NCI-H2171 (cell line): ENCODE measurements around the gene MME.

Experiments
- DNase-seq: peaks from one replicate; lab custom pipeline; 2025; lab: John Stamatoyannopoulos, UW

MME gene

DNA sequence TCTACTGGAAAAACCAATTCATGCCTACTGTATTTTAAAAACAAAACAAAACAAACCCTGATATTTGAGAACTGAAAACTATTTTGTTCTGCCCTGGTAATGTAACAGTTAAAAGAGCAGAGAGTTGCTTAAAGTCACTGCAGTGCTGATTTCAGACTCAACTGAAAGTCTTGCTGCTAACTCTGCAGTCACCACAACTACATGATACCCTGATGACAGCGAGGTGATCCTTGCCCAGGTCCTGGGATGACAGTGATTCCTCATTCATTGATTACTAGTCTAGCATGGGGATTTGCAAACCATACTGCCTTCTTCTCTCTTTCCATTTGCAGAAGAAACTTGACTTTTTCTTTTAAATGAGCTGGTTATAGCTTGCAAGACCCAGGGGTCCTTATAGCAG lies 67.5 kb downstream of the MME start:
- no peak for DNase-seq

DNA sequence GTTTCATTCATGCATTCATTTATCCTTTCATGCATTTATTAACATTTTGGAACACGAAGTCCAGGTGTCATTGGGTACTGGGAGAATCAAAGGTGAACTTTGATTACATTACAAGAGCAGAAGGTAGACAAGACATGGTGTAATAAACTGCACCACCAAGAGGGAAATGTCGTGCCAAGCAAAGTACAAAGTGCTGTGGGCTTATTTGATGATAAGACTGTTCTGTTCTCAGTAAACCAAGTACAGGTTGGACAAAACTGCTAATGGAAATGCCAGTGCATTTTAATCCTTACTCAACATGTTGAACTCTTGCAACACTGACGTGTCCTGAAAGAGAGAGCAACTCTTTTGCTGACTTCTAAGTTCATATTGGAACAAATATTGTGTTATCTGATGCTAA lies 69.4 kb downstream of the MME start:
- no peak for DNase-seq

DNA sequence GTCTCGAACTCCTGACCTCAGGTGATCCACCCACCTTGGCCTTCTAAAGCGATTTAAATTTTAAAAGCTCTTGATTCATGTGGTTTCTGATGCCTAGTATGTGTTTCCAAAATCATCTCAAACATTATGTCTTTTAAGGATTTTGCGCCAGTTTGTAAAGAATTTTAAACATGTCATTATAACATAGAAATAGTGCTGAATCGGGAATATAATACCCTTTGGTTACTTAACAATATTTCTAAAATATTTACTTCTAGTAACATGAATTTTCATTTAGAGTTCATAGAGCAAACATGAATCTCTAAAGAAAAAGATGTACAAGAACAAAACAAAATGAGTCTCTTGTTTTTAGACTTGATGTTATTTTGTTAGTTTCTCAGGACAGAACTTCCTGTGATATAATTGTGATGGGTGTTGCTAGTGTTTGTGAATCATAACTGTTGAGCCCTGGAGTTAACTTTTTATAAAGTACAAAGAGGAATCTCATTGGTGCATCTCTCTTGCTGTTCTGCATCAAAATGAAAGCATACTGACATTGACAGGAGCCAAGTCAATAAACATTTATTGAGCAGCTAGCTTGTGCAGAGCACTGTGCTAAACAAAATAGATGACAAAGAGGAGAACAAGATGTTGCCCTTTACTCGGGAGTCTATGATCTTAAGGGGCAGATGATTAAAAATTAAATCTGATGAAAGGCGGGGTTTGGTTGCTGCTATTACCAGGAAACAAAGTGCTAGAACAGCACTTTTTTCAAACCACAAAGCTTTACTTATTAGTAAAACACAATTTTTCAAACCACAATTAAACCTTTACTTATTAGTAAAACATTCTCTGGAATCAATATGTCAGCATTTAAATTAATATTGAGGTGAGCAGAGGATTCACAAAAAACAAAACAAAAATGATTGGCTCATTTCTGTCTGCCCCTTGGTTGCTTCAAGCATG lies 73.4 kb downstream of the MME start:
- DNase-seq: no peak

DNA sequence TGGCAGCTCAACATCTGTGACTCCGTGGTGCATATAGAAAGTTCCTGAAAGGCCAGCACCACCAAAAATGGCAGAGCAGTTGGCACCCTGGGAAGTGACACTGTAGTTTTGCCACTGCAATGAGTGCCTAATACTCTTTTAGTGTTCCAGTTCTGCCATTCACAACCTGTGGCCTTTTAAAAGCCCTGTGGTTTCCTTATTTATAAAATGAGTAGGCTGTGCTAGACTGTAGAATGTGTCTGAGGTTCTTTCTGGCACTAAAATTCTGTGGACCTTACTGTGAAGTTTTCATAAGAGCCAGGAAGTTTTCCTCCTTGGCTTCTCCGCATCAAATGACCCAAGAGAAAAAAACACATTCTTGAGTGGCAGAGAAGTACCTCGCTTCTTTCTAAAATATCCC lies 74.1 kb downstream of the MME start:
- no peak for DNase-seq

DNA sequence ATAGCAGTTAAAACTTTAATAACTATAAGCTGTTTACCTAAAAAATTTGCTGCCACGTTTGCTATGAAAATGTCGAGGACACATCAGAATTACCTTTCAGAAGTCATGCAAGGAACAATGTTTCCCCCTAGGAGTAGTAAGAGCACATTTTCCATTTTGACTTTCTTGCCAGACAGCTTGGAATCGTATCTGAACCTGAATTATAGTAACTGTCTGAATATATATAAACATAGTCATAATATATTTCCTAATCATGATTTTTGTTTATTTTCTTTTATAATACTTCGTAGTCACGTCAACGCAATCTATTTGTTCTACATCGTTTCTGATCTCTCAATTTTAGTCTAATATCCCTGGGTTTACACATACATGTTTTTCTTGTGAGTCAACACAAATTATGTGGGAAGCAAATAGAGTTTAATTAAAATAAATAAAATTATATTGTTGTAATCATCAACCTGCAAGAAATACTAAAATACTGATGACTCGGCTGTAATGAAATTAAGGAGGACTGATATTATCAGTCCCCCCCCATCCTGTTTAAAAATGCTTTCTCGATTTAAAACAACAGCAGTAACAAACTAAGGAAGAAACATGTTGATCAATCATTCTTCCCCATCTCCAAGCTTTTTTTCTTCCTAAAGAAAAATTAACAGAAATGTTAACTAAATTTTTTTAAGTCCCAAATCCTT lies 78.4 kb downstream of the MME start:
- no peak for DNase-seq

DNA sequence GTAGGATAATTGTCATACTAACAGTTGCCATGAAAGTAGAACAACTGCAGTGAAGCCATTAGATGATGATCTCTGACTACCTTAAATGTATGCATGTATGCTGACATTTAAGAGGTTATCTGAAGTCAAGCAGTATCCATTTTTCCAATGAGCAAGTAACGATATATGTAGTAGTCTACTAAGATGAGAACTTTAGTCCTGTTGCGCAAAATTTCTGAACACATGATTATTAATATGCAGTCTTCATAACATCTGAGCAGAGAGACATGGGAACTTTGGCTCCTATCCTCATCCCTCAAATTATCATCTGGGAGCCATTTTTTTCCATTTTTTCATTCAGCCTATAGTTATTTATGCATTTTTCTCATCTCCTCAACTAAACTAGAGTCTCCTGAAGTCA lies 79.2 kb downstream of the MME start:
- DNase-seq: no peak

DNA sequence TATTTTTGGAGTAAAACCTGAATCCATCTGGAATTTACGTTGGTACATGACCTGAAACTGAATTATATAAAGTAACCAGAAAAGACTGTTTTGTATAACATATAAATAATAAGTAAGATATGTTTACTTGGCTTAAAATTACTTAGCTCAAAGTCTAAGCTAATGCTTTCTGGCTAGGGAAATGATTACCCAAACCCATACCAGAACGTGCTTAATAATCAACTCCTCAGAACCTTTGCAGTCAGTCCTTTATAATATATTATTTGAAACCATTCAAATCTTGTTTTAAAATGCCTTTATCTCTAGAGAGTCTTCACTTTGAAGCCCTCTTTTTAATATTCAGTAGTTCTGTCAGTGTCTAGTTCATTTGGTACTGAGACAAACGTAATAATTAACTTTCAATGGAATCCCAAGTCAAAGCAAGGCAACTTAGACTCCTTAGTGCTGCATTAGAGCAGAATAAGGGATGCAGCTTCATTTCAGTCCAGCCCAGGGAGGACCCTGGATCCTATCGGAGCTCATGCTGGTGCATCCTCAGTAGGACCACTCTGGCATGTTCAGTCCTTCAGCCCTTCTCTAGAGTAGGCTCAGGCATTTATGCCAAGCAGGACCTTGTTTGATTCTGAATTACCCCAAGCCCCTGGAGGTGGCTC lies 81.6 kb downstream of the MME start:
- no peak for DNase-seq

DNA sequence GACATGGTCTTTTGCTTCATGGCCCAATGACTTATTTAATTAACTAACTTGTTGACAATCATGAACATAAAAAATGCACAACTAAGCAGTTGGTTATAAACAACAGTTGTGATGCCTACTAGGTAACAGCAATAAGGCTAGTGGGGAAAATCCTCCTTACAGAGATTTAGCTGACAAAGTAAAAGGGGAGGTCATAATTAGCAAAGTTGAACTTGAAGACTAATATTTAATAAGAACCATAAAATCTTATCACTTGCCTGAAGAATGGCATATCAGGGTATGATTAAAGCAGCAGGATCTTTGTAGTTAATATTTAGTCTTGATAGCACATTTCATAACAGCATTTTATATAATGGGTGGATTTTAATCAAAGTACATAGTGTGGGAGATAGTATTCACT lies 84.2 kb downstream of the MME start:
- DNase-seq: no peak

DNA sequence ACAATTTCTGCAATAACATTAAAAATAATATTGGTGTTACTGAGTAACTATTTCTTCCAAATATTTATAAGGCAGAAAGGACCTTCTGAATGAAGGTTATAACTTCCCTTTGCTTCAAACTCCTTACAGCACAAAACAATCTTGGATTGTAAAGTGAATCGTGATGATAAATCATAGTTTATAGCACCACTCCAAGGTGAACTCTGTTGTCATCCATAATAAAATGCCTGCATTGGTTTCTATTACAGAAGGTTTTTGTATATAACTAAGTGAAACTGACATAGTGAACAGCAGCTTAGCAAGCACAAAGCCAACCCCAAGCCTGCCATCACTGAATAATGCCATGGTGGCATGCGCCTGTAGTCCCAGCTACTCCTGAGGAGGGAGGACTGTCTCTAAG lies 86.3 kb downstream of the MME start:
- no peak for DNase-seq

DNA sequence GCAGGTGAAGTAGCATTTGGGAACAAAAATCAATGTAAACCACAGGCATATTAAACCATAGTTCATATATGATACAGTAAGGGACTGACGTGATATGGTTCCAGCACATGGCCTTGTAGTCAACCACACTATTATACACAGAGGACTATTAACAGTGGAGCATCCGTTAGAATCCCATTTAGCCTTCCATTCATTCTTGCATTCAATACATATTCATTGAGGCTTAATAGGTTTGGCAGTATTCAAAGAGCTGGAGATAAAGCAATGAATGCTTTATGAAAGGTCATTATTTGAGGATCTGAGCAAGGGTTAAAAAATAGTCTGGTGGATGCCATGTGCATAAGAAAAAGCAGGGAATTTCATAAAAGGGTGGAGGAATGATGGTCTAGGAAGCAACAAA lies 89.1 kb downstream of the MME start:
- no peak for DNase-seq

DNA sequence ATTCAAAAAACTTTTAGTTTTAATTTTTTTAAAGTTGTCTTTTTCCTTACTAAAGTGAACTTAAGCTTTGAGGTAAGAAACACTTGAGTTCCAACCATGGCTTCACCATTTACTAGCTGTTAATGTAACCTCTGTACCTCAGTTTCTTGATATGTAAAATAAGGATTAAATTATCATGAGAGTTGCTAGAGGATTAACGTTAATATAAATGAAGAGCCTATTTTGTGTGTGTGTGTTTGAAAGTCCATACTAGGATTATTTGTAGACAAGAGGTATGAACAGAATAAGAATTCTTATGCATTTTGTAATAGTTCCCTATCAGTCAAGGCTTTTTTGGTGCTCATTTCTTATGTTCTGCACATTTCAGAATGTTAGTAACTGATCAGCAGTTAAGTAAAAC lies 93.7 kb downstream of the MME start:
- DNase-seq: no peak

DNA sequence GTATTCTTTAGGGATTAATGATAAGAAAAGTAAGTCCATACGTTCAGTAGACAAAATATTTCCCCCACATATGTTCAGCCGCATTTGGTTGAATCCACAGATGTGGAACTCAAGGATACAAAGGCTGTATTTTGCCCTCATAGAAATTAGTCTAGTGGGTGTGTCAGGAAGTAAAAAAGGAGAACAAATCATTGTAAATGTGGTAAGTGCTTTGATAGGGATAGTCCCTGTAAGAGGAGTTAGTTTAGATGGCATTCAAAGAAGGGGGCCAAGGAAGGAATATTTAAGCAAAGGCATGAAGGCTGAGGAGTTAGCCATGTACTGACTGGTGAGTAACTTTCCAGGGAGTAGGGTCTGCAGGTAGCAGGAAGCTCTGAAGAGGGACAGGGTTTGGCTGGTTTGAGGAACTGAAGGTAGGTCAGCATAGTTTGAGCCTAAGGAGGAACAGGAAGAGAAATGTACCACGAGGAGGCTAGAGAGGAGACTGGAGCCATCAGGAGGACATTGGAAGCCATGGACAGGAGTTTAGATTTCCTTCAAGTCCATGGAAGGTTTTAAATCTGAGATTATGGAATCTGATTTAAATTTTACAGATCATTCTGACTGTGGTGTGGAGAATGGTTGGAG lies 98.8 kb downstream of the MME start:
- no peak for DNase-seq

DNA sequence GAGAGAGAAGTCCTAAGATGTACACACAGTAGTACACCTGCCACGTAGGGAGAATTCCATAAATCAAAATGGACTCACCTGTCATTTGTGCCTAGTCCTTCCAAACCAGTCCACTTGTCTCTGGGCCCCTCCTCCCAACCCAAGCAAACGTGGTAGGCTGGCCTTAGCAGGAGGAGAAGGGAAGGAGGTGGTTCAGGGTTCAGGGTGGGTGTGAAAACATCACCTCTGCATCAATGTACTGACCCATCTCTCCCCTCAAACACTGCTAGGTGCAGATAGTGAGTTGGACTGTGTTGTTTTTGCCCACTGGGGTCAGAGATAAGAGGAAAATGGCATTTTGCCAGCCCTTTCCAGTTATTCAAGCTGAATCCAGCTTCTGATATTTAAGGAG lies 99.3 kb downstream of the MME start:
- DNase-seq: no peak

DNA sequence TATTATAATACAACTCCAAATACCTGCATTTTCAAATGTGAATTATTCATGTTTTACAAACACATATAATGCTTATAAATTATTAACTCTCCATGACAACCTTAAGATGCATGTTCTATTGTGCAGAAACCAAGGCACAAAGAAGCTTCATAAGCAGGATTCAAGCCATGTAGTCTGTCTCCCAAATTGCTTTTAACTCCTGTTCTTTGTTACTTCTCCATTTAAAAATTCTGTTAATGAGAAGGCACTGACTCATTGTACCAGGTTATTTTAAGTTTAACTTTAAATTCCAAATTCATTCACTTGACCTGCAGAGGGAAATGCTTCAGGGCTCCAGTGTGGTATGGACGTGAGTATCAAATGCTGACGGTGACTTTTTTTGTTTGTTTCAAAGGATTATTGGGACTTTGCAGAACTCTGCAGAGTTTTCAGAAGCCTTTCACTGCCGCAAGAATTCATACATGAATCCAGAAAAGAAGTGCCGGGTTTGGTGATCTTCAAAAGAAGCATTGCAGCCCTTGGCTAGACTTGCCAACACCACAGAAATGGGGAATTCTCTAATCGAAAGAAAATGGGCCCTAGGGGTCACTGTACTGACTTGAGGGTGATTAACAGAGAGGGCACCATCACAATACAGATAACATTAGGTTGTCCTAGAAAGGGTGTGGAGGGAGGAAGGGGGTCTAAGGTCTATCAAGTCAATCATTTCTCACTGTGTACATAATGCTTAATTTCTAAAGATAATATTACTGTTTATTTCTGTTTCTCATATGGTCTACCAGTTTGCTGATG lies 100.0 kb downstream of the MME start:
- DNase-seq: no peak

DNA sequence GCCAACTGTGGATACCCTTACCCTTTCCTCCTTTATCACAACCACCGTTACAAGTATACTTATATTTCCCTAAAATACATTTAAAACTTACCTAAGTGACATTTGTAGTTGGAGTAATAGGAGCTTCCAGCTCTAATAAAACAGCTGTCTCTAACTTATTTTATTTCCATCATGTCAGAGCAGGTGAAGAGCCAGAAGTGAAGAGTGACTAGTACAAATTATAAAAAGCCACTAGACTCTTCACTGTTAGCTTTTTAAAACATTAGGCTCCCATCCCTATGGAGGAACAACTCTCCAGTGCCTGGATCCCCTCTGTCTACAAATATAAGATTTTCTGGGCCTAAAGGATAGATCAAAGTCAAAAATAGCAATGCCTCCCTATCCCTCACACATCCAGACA lies 102.3 kb downstream of the MME start:
- no peak for DNase-seq

DNA sequence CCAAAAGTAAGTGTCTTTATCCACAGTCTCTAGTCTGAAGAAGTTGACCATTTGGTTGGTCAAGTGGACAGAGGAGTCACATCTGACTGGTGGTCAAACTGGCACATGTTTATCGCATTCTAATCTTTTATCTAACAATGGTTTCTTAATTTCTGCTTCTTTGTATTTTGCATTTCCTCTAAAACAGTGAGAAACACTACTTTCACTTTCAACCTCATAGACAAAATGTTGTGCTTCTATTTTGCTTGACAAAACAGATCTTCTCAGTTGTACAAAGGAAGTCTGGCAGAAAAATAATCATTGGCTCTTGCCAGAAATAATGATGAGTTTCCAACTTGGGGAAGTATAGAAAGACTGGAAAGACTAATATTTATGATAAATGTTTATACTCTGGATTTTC lies 103.9 kb downstream of the MME start:
- no peak for DNase-seq

DNA sequence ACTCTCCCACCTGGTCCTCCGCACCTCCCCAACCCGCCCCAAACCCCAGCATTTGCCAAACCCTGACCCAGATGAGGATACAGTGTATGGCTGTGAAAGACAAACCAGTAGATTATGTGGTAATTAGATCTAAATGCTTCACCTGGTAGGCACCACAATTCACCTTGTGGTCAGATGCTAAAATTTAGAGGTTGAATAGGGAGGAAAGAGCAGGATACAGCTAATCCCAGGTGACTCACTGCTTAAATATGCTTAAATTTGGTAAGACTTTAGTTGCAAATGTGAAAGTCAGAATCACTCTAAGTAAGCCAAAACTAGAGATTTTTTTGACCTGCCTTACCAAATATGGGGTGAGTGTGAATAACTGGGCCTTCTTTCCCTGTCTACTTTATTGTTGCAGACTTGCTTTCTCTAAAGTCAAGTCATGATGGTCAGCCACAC lies 105.5 kb downstream of the MME start:
- DNase-seq: no peak

DNA sequence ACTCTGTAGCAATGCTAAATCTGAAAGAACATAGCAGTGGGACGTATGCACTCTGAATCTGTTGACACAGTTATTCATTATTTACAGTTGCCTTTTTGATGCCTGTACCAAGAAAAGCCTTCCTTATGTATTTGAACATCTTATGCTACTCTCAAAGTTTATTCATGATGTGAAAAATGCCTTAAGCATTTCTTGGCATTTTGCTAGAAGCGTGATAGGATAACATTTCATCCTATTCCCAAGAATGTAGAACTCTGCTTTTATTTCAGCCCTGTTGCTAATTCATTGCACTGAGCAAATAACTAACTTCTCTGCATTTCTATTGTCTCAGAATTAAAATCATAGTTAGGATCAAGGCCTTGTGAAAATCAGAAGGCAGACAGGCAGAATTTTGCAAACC lies 107.9 kb downstream of the MME start:
- DNase-seq: no peak

DNA sequence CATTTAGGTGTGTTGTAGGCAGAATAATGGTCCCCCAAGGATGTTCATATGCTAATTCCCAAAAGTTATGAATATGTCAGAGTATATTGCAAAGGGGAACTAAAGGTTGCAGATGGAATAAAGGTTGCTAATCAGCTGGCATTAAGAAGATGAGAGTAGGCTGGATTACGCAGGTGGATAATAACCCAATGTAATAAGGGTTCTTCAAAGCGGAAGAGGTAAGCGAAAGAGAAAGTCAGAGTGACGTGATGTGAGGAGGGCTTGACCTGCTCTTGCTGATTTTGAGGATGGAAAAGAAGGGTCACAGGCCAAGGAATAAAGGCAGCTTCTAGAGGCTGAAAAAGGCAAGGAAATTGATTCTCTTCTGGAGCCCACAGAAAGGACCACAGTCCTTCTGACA lies 109.4 kb downstream of the MME start:
- no peak for DNase-seq

DNA sequence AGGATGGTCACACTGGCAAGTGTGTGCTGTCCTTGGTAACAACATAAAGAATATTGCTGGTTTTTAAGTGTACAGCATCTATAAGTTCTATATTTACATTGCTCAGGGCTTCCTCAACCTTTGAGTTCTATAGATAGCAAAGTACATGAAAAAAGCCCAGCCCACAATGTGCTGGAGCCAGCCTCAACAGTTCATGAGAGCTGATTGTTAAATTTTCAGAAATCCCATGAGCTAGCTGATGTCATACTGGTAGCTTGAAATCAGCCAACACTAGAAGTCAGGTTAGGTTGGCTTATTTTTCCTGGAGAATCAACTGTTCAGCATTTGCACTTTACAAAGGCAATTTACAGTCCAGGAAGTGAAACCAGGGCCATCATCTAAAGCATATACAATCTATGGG lies 110.6 kb downstream of the MME start:
- no peak for DNase-seq

DNA sequence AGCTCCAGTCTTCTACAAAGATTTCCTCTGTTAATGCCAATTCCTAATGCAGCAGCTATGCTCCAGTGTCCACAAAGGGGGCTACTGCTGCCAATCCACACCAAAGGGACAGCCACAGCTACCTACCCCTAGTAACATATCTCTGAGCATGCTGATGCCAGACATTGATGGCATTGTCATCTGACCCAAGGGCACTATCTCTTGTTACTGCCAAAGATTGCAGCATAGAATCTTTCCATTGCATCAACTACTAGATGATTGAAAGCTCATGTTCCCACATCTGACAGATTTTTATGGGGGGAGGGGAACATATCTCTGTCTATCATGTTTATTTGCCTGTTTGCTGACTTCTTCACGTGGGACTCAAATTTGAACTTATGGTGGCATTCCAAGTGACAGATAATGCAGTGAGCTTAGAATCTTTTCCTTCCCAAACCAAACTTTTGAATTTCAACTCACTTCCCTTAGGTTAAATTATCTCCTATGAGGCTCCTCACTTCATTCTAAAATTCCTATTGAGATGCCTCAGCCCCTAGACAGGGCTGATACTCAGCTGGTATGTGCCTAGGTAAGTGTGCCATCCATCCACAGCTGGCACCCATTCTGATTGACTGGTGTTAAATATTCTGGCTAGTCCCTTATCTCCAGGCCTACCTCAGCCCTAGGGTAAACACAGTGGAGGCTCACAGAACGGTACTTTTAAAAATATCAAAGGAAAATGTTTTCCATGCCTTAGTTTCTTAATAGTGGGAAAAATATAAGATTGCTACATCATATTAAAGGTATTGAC lies 113.0 kb downstream of the MME start:
- no peak for DNase-seq
